ENCODE results near the gene RESP18.

RESP18 gene

DNA sequence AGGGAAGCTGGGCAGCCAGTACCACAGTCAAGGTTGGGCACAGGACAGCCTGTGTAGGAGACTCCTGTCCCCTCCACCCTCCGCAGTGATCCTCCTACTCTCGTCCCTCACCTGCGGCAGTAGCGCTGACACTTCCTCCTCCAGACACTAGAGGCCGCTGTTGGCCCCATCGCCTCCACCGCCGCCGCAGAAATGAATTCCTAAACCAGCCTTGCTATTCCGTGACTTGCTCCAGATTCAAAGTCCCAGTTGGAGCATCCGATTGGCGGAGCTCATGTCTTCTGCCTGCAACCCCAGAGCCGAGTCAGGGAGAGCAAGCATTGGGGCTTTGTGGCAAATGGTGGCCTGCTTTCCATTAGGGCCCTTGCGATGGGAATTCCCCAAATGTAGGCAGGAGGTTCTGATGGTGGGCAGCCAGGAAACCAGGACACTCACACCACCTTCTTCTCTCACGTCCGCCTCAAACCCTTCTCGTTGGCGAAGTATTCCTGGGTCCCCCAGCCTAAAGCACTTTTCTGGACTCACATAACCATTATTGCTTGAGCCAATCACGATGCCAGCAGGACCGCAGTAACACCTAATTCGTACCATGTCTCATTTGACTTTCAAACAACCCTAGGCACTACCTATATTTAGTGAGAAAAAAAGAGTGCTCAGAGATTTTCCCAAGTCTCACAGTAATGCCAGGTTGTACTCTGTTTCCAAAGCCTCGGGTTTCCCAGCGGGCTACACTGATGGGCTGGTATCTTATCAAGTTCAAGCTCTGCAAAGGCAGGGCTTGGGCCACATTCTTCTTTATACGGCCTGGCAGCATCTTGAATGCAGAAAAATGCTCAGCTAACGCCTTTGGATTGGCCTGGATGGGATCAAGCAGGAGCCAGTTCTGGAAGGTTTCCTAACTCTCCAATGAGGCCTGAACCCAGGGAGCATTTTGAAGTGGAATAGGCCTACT is 54.6 kb downstream of the RESP18 start:
- peak; percentile 39 to 68 for DNase-seq (ENCODE audit: low read depth in 2 of 2)
